Thoracic aorta (tissue), 2 donors: Measurements from ENCODE around the gene MYADML2. TPM values are rescaled to one million over a fixed set of nuclear protein-coding genes. Genes with fewer than 3 reads are reported as not detected.

ENCODE experiments used
- ATAC-seq: fragments of 150-250 bp; one replicate; pipeline ENCODE4 v1.8.0; 2017; ENCODE audit warnings: low read depth; ENCODE audit not compliant: insufficient number of reproducible peaks, low FRiP score
- DNase-seq: peaks from one replicate; pipeline ENCODE4 v3.0.0-alpha.2; 2020; ENCODE audit warnings: low spot score
- H3K27ac ChIP-seq, 2 donors: fragments of 200-600 bp; sonication (generic); 1 replicate in 1 of 2; 2 replicates in 1 of 2; pipeline ENCODE4 v1.5.1; 2016; ENCODE audit warnings: mild to moderate bottlenecking in 2 of 2, moderate library complexity in 2 of 2
- H3K27me3 ChIP-seq: fragments of 200-600 bp; sonication (generic); replicated peaks from 2 replicates; pipeline ENCODE4 v1.6.0; 2016; ENCODE audit warnings: mild to moderate bottlenecking; ENCODE audit not compliant: insufficient read depth
- H3K36me3 ChIP-seq: fragments of 200-600 bp; sonication (generic); one replicate; pipeline ENCODE4 v1.5.1; 2016
- H3K4me1 ChIP-seq, 2 donors: fragments of 200-600 bp; sonication (generic); 1 replicate in 1 of 2; 2 replicates in 1 of 2; pipeline versions ENCODE4 v1.5.1 to v1.6.0; 2016; ENCODE audit warnings: low read depth in 2 of 2, mild to moderate bottlenecking in 1 of 2; ENCODE audit not compliant: control insufficient read depth in 1 of 2
- H3K4me3 ChIP-seq: fragments of 200-600 bp; sonication (generic); 2 replicates; pipeline ENCODE4 v1.5.1; 2016; ENCODE audit warnings: mild to moderate bottlenecking
- H3K9me3 ChIP-seq: fragments of 200-600 bp; sonication (generic); 2 replicates; pipeline ENCODE4 v1.5.1; 2016
- CTCF ChIP-seq: fragments of 200-600 bp; sonication (generic); IDR thresholded peaks from one replicate; pipeline ENCODE4 v1.5.1; 2019; ENCODE audit warnings: antibody characterized with exemption
- total RNA-seq, 2 donors: library from RNA; depleted of rRNA; stranded (reverse); fragments of >200 nt; gene quantifications; one replicate each; pipeline versions ENCODE4 v1.1.0 to v1.2.3, GENCODE V29; 2016

MYADML2 gene
- not detected for total RNA-seq

DNA sequence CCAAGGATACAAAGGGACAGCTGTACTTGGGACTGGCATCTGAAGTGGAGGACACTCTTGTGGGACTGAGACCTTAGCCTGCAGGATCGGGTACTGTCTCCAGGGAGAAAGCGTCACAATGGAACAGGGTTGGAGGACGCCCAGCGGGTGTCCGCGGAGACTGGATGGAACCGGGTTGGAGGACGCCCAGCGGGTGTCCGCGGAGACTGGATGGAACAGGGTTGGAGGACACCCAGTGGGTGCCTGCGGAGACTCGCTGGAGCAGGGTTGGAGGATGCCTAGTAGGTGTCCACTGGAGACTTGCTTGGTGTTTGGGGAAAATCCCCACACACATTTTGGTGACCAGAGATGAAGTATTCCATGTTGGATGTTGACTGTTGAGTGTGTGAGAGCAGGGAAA is at the start of gene MYADML2:
TSS of gene MYADML2 (minus strand) at position 45 of the 400 bp plus-strand sequence. CDS start 5,492 bp downstream, outside the sequence.
- Histone ChIP-seq H3K36me3 (no peaks in the 10 kb centered on the region), H3K27me3 (no peaks in the 10 kb centered on the region), H3K27ac (no peak within 1 kb of the TSS), H3K9me3 (no peaks in the 10 kb centered on the region), H3K4me3 (no peak within 1 kb of the TSS), H3K4me1 (no peaks in the 10 kb centered on the region)
- DNase-seq (no peak), ATAC-seq (no peak)
- TF ChIP-seq CTCF: no peak

- no peak for ATAC-seq
- peaks cover 9 to 17% of the 10 kb centered on the region in 2 donors for H3K4me1 ChIP-seq
- DNase-seq: no peak
- H3K27ac ChIP-seq: no peak overlapping the region
- no peaks in the 10 kb centered on the region for H3K9me3 ChIP-seq
- no peak overlapping the region for H3K4me3 ChIP-seq
- no peaks in the 10 kb centered on the region for H3K27me3 ChIP-seq
- TF ChIP-seq CTCF: no peak
- H3K36me3 ChIP-seq: peaks cover 9% of the 10 kb centered on the region
Observed at GRCh38 chr17:81996232-81996756, 49.3 kb upstream of the MYADML2 start.

GRCh38 chr17:81995463-81996231 is 48.6 kb upstream of the MYADML2 start:
- no peak for ATAC-seq
- TF ChIP-seq CTCF: no peak
- no peaks in the 10 kb centered on the region for H3K27me3 ChIP-seq
- no peak overlapping the region for H3K27ac ChIP-seq
- H3K4me1 ChIP-seq: peaks cover 9 to 19% of the 10 kb centered on the region in 2 donors
- DNase-seq: no peak
- no peak overlapping the region for H3K4me3 ChIP-seq
- H3K36me3 ChIP-seq: peaks cover 9% of the 10 kb centered on the region
- no peaks in the 10 kb centered on the region for H3K9me3 ChIP-seq

DNA sequence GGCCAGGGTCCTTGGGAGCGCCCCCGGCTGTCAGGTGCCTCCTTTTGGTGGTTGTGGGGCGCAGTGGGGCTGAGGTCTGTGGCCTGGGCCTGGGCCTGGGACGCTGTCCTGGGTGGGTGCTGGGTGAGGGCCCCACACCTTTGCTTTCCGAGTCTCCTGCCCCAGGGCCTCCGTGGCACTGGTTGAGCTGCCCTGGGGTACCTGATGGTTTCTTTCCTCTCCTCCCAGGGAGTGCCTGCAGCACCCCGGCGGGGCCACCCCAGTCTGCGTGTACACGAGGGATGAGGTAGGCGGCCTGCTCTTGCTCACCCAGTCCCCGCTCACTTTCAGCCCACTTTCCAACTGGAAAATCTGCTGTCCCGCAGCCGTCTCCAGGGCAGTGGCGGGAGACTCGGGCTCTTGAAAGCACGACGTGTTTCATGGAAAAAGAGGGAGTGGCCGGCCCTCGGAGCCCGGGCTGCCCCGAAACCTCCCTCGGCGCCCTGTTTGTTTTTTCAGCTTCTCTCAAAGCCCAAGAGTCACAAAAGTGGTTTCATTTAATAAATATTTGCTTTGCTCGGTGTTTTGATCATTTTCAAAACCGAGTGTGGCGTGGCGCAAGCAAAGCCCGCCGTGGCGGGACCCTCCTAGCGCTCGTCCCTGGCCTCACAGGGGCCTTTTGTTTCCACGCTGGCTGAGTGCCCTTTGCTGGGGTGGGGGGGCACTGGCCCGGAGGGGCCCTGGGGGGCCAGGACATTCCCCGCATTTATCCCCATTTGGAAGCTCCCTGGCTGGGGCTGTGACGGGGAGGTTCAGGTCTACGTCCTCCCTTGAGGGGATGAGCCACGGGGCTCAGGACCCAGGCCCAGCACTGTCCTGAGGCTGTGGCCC is 47.8 kb upstream of the MYADML2 start:
- no peak overlapping the region for H3K4me3 ChIP-seq
- H3K4me1 ChIP-seq: peaks cover 9 to 19% of the 10 kb centered on the region in 2 donors

More for the DNA sequence above, 47.8 kb upstream of the MYADML2 start:
- TF ChIP-seq CTCF: no peak
- Histone ChIP-seq H3K36me3 (peaks cover 9% of the 10 kb centered on the region), H3K9me3 (no peaks in the 10 kb centered on the region), H3K27ac (no peak overlapping the region), H3K27me3 (no peaks in the 10 kb centered on the region)
- no peak for DNase-seq
- no peak for ATAC-seq
